Measurements from ENCODE around the gene ERCC2.

ERCC2 gene

GRCh38 chr19:45364696-45365095, 5.7 kb downstream of the ERCC2 start:
- TF ChIP-seq CTCF (IDR thresholded peaks at IDR 0.05; ENCODE audit: low read depth, low read length, missing control alignments), result no peak
- no peak for DNase-seq (ENCODE audit: extremely low read depth, low read depth)
- no peak overlapping the region for H3K4me3 ChIP-seq (replicated peaks; ENCODE audit: low read depth, low read length)

- H3K4me3 ChIP-seq (replicated peaks; ENCODE audit: low read depth, low read length), result no peak overlapping the region
- no peak for TF ChIP-seq CTCF (IDR thresholded peaks at IDR 0.05; ENCODE audit: low read depth, low read length, missing control alignments)
- no peak for DNase-seq (ENCODE audit: extremely low read depth, low read depth)
Measured at GRCh38 chr19:45363861-45364459, 6.4 kb downstream of the ERCC2 start.

GRCh38 chr19:45362291-45362690, 8.1 kb downstream of the ERCC2 start:
- H3K4me3 ChIP-seq (replicated peaks; ENCODE audit: low read depth, low read length), result no peak overlapping the region
- TF ChIP-seq CTCF (IDR thresholded peaks at IDR 0.05; ENCODE audit: low read depth, low read length, missing control alignments), result no peak
- DNase-seq (ENCODE audit: extremely low read depth, low read depth), result no peak

- no peak for DNase-seq (ENCODE audit: extremely low read depth, low read depth)
- no peak overlapping the region for H3K4me3 ChIP-seq (replicated peaks; ENCODE audit: low read depth, low read length)
- no peak for TF ChIP-seq CTCF (IDR thresholded peaks at IDR 0.05; ENCODE audit: low read depth, low read length, missing control alignments)
Measured at GRCh38 chr19:45361608-45362007, 8.8 kb downstream of the ERCC2 start.

- no peak for TF ChIP-seq CTCF (IDR thresholded peaks at IDR 0.05; ENCODE audit: low read depth, low read length, missing control alignments)
- H3K4me3 ChIP-seq (replicated peaks; ENCODE audit: low read depth, low read length), result no peak overlapping the region
- no peak for DNase-seq (ENCODE audit: extremely low read depth, low read depth)
Measured at GRCh38 chr19:45358213-45358792, 12.1 kb downstream of the ERCC2 start.

- no peak overlapping the region for H3K4me3 ChIP-seq (replicated peaks; ENCODE audit: low read depth, low read length)
- DNase-seq (ENCODE audit: extremely low read depth, low read depth), result no peak
- TF ChIP-seq CTCF (IDR thresholded peaks at IDR 0.05; ENCODE audit: low read depth, low read length, missing control alignments), result no peak
Measured at GRCh38 chr19:45357445-45357783, 13.0 kb downstream of the ERCC2 start.
